H1 (cell line): ENCODE measurements around the gene CAMSAP1. TPM values are rescaled to one million over a fixed set of nuclear protein-coding genes. Genes with fewer than 3 reads are reported as not detected.

Source experiments
- CTCF ChIA-PET: fragments of 300-600 bp; sonication (Branson Sonifier 250); formaldehyde crosslinking; loops from one replicate; lab custom pipeline; 2021; ENCODE audit not compliant: partially characterized antibody; lab: Charles Lee
- POLR2A ChIA-PET: fragments of 300-600 bp; sonication (Branson Sonifier 250); formaldehyde crosslinking; loops from one replicate; lab custom pipeline; 2021; ENCODE audit warnings: inconsistent platforms; ENCODE audit not compliant: partially characterized antibody; lab: Charles Lee
- DNase-seq, 2 experiments: peaks; one replicate each; pipeline versions ENCODE4 v3.0.0 to v3.0.0-alpha.2; 2010 to 2022; ENCODE audit warnings: low spot score in 2 of 2, low read depth in 1 of 2, mixed read lengths in 1 of 2
- FAIRE-seq: peaks from 2 replicates; lab custom pipeline; 2011; peaks lifted over from hg19 to GRCh38; lab: Jason Lieb, UNC
- H2AFZ ChIP-seq: 2 replicates; pipeline ENCODE4 v1.8.1; 2012; ENCODE audit warnings: low read length, inconsistent platforms
- H2AK5ac ChIP-seq: 2 replicates; pipeline ENCODE4 v1.6.1; 2013; ENCODE audit warnings: low read depth, low read length
- H2BK120ac ChIP-seq: replicated peaks from 2 replicates; pipeline ENCODE3; 2013; ENCODE audit warnings: low read depth, low read length, inconsistent platforms
- H2BK12ac ChIP-seq: 2 replicates; pipeline ENCODE4 v1.6.1; 2013; ENCODE audit warnings: low read depth, low read length
- H2BK15ac ChIP-seq: 2 replicates; pipeline ENCODE4 v1.6.1; 2013; ENCODE audit warnings: low read length
- H2BK20ac ChIP-seq: 2 replicates; pipeline ENCODE4 v1.6.1; 2013; ENCODE audit warnings: low read length
- H2BK5ac ChIP-seq: 2 replicates; pipeline ENCODE4 v1.6.1; 2013; ENCODE audit warnings: low read depth, low read length
- H3K14ac ChIP-seq: 2 replicates; pipeline ENCODE4 v1.6.1; 2013; ENCODE audit warnings: inconsistent platforms; ENCODE audit not compliant: insufficient read length
- H3K18ac ChIP-seq: 2 replicates; pipeline ENCODE4 v1.6.1; 2013; ENCODE audit warnings: low read length; ENCODE audit errors: extremely low read depth
- H3K23ac ChIP-seq: 2 replicates; pipeline ENCODE4 v1.6.1; 2013; ENCODE audit warnings: inconsistent platforms; ENCODE audit not compliant: insufficient read length
- H3K23me2 ChIP-seq: 2 replicates; pipeline ENCODE4 v1.6.1; 2013; ENCODE audit warnings: low read depth, low read length
- H3K27ac ChIP-seq: 2 replicates; pipeline ENCODE4 v1.6.1; 2011; ENCODE audit warnings: low read depth, low read length, inconsistent platforms
- H3K27me3 ChIP-seq, 4 experiments: replicated peaks in 1 of 4; 1 replicate in 1 of 4; 2 replicates in 3 of 4; pipeline versions ENCODE4 v1.6.1 to v1.8.1; 2011 to 2013; ENCODE audit warnings: low read length in 3 of 4, mild to moderate bottlenecking in 3 of 4, inconsistent platforms in 2 of 4, mixed read lengths in 2 of 4, moderate library complexity in 1 of 4; ENCODE audit not compliant: control insufficient read depth in 3 of 4, insufficient read depth in 3 of 4; ENCODE audit errors: extremely low read depth in 1 of 4
- H3K36me3 ChIP-seq, 4 experiments: 2 replicates each; pipeline versions ENCODE4 v1.6.1 to v1.8.1; 2011 to 2013; ENCODE audit warnings: mild to moderate bottlenecking in 4 of 4, low read length in 3 of 4, moderate library complexity in 2 of 4, control low read depth in 1 of 4, inconsistent platforms in 1 of 4; ENCODE audit not compliant: insufficient read depth in 4 of 4, control insufficient read depth in 2 of 4
- H3K4ac ChIP-seq: replicated peaks from 2 replicates; pipeline ENCODE3; 2013; ENCODE audit warnings: low read length, low read depth, mixed read lengths, inconsistent platforms; ENCODE audit not compliant: insufficient read length
- H3K4me1 ChIP-seq, 4 experiments: replicated peaks in 1 of 4; 1 replicate in 1 of 4; 2 replicates in 3 of 4; pipeline versions ENCODE4 v1.6.1 to v1.8.1; 2011 to 2013; ENCODE audit warnings: low read length in 3 of 4, inconsistent platforms in 2 of 4, mixed read lengths in 1 of 4; ENCODE audit not compliant: insufficient read depth in 4 of 4, control insufficient read depth in 3 of 4
- H3K4me2 ChIP-seq, 2 experiments: 2 replicates each; pipeline versions ENCODE4 v1.6.1 to v1.8.1; 2011 to 2013; ENCODE audit warnings: low read depth in 2 of 2, low read length in 2 of 2, control low read depth in 1 of 2, inconsistent platforms in 1 of 2, mild to moderate bottlenecking in 1 of 2; ENCODE audit not compliant: insufficient read depth in 1 of 2
- H3K4me3 ChIP-seq, 4 experiments: fragments of 200-600, 300-600 bp in 1 of 4; sonication (generic), shearing (Covaris generic), sonication (Bioruptor Twin) in 1 of 4; 2 replicates each; pipeline versions ENCODE4 v1.5.1 to v1.8.1; 2011 to 2016; ENCODE audit warnings: low read length in 4 of 4, low read depth in 3 of 4, control low read depth in 2 of 4, inconsistent platforms in 2 of 4, mild to moderate bottlenecking in 2 of 4, mixed read lengths in 1 of 4, moderate library complexity in 1 of 4; ENCODE audit not compliant: insufficient read depth in 2 of 4; ENCODE audit errors: extremely low read depth in 1 of 4
- H3K56ac ChIP-seq: replicated peaks from 2 replicates; pipeline ENCODE3; 2013; ENCODE audit warnings: low read depth, mild to moderate bottlenecking, mixed read lengths, low read length, inconsistent platforms; ENCODE audit not compliant: insufficient read length
- H3K79me1 ChIP-seq: 2 replicates; pipeline ENCODE4 v1.6.1; 2013; ENCODE audit warnings: low read depth, low read length, control low read depth
- H3K79me2 ChIP-seq, 2 experiments: 2 replicates each; pipeline versions ENCODE4 v1.6.1 to v1.8.1; 2012 to 2013; ENCODE audit warnings: low read length in 2 of 2, mild to moderate bottlenecking in 2 of 2, inconsistent platforms in 1 of 2; ENCODE audit not compliant: insufficient read depth in 2 of 2, control insufficient read depth in 1 of 2
- H3K9ac ChIP-seq, 4 experiments: replicated peaks in 1 of 4; 1 replicate in 1 of 4; 2 replicates in 3 of 4; pipeline versions ENCODE4 v1.6.1 to v1.8.1; 2011 to 2013; ENCODE audit warnings: low read depth in 3 of 4, low read length in 3 of 4, control low read depth in 2 of 4, mild to moderate bottlenecking in 2 of 4, moderate library complexity in 2 of 4, inconsistent platforms in 1 of 4; ENCODE audit errors: extremely low read depth in 1 of 4
- H3K9me3 ChIP-seq, 2 experiments: 2 replicates each; pipeline versions ENCODE4 v1.6.1 to v1.8.1; 2012 to 2013; ENCODE audit warnings: mild to moderate bottlenecking in 2 of 2, moderate library complexity in 2 of 2, control low read depth in 1 of 2, inconsistent platforms in 1 of 2, low read depth in 1 of 2, low read length in 1 of 2, mixed read lengths in 1 of 2; ENCODE audit not compliant: insufficient read depth in 2 of 2
- H4K20me1 ChIP-seq, 2 experiments: replicated peaks in 1 of 2; 2 replicates each; pipeline versions ENCODE3 to v1.8.1; 2011 to 2013; ENCODE audit warnings: inconsistent platforms in 2 of 2, low read length in 2 of 2, mild to moderate bottlenecking in 1 of 2; ENCODE audit not compliant: insufficient read depth in 2 of 2, control insufficient read depth in 1 of 2
- H4K5ac ChIP-seq: 2 replicates; pipeline ENCODE4 v1.6.1; 2013; ENCODE audit warnings: low read length, low read depth, mixed read lengths, inconsistent platforms; ENCODE audit not compliant: insufficient read length
- H4K8ac ChIP-seq: 2 replicates; pipeline ENCODE4 v1.8.0; 2013; ENCODE audit warnings: mild to moderate bottlenecking, moderate library complexity, low read length, inconsistent platforms; ENCODE audit not compliant: insufficient read depth; ENCODE audit errors: extremely low read depth
- H4K91ac ChIP-seq: replicated peaks from 2 replicates; pipeline ENCODE3; 2013; ENCODE audit warnings: low read length, mixed read lengths, inconsistent platforms; ENCODE audit not compliant: insufficient read length
- ATF3 ChIP-seq: IDR thresholded peaks from 2 replicates; pipeline ENCODE4 v1.6.1; 2011; ENCODE audit warnings: low read depth, mild to moderate bottlenecking, low read length; ENCODE audit not compliant: insufficient read depth
- CEBPB ChIP-seq: IDR thresholded peaks from 2 replicates; pipeline ENCODE4 v1.6.1; 2012; ENCODE audit warnings: low read depth, low read length
- CHD2 ChIP-seq: IDR thresholded peaks from 2 replicates; pipeline ENCODE4 v1.6.1; 2012; ENCODE audit warnings: low read length, improper control_type of control experiment
- EZH2 ChIP-seq: fragments of 200-600 bp; sonication (generic); IDR thresholded peaks from 2 replicates; pipeline ENCODE4 v1.7.1; 2012; ENCODE audit warnings: low read depth, mild to moderate bottlenecking, moderate library complexity, low read length, inconsistent platforms; ENCODE audit not compliant: severe bottlenecking
- RFX5 ChIP-seq: IDR thresholded peaks from 2 replicates; pipeline ENCODE4 v1.6.1; 2011; ENCODE audit warnings: low read depth, low read length, improper control_type of control experiment, borderline replicate concordance
- WGBS, 2 experiments: shearing (Covaris generic) in 1 of 2; methylation state at CpG; one replicate each; pipeline versions ENCODE4 v1.1.6 to v1.1.7; 2013 to 2015; ENCODE audit warnings: low lambda C conversion rate in 2 of 2, mixed read lengths in 2 of 2, inconsistent platforms in 1 of 2, low coverage in 1 of 2, missing lambda C conversion rate in 1 of 2; ENCODE audit not compliant: insufficient replicate concordance in 2 of 2, insufficient coverage in 1 of 2, insufficient read length in 1 of 2; ENCODE audit errors: extremely low coverage in 1 of 2, missing lambda C conversion rate in 1 of 2; 5-methylcytosine and 5-hydroxymethylcytosine counted together
- polyA plus RNA-seq, 7 experiments: library from polyadenylated mRNA; depleted of rRNA in 3 of 7; stranded (reverse) in 5 of 7; unstranded in 2 of 7; fragments of >200 nt in 5 of 7; fragments of 200-250 nt in 2 of 7; gene quantifications; 1 replicate in 5 of 7; 2 replicates in 1 of 7; 4 replicates in 1 of 7; pipeline versions ENCODE4 v1.2.1 to v1.2.3, GENCODE V29; 2011 to 2013; ENCODE audit warnings: missing spikeins in 2 of 7, mixed read lengths in 2 of 7
- total RNA-seq: library from RNA; stranded (reverse); fragmentation: NEBNext Ultra II Directional; extraction: Animal tissue kit (Norgen Biotek cat#: 25700); gene quantifications from 2 replicates; pipeline ENCODE4 v1.2.1, GENCODE V29; 2021

The CAMSAP1 gene
- total and polyA plus RNA-seq, 2 of the 8 experiments (the other 6 are each of a cell fraction or from before 2014, with no cell fraction given) = 13.4 to 44.0 TPM

- Histone ChIP-seq H3K4me1 (peaks cover 3 to 50% (median 31%) of the 10 kb centered on the region in 4 experiments), H3K4me2 (no peak overlapping the region), H4K20me1 (peaks cover 79 to 80% of the 10 kb centered on the region in 2 experiments)
Observed at GRCh38 chr9:135886147-135886981, 21.0 kb downstream of the CAMSAP1 start.

More at GRCh38 chr9:135886147-135886981, 21.0 kb downstream of the CAMSAP1 start:
- Histone ChIP-seq H3K79me2 (peaks cover 64 to 100% of the 10 kb centered on the region in 2 experiments), H3K14ac (no peak overlapping the region), H3K27me3 (no peaks in the 10 kb centered on the region), H2BK5ac (peak overlapping the region; percentile 71; the same call in 1 of the 2 replicates), H3K9ac (no peak overlapping the region; a peak in 1 of 7 replicates), H3K4me3 (no peak overlapping the region), H3K79me1 (peaks cover 45% of the 10 kb centered on the region), H3K18ac (no peak overlapping the region), H3K27ac (no peak overlapping the region), H3K56ac (no peak overlapping the region), H2BK20ac (no peak overlapping the region), H4K91ac (no peak overlapping the region), H3K4ac (no peak overlapping the region), H4K8ac (no peak overlapping the region)
- CTCF ChIA-PET = interaction anchor here (0.6 to 1.7 kb wide), 3 partner anchors 9 to 382 kb away, joined by 3 to 5 read pairs (median 4); no protein-coding TSS in a partner anchor
- 87% methylated on average over 21 of the region's 21 CpGs; no CpG with 5 or more reads in 1 of the 2 experiments for WGBS, 2 experiments
- no peak for FAIRE-seq
- no peak for TF ChIP-seq EZH2
- TF ChIP-seq CEBPB = no peak
- no peak for TF ChIP-seq CHD2
- no peak for TF ChIP-seq ATF3
- TF ChIP-seq RFX5 = no peak
- TF ChIP-seq, all 59 proteins: peak for 0
- Histone ChIP-seq H2BK120ac (no peak overlapping the region), H4K5ac (no peak overlapping the region), H2BK15ac (no peak overlapping the region; the same call in 1 of the 2 replicates), H2AK5ac (no peak overlapping the region; the same call in 1 of the 2 replicates), H3K23me2 (no peaks in the 10 kb centered on the region), H3K36me3 (no peaks in the 10 kb centered on the region; a peak in 1 of 8 replicates), H3K9me3 (no peaks in the 10 kb centered on the region), H3K23ac (no peak overlapping the region), H2AFZ (no peak overlapping the region), H2BK12ac (no peak overlapping the region)
- no peak for DNase-seq
- POLR2A ChIA-PET = no interaction called here
